ENCODE results near the gene ZBTB38. TPM values are rescaled to one million over a fixed set of nuclear protein-coding genes. Genes with fewer than 3 reads are reported as not detected.

Gene ZBTB38
- total and polyA plus RNA-seq, 2 experiments from 2014 or later, result 112 to 175 TPM

DNA sequence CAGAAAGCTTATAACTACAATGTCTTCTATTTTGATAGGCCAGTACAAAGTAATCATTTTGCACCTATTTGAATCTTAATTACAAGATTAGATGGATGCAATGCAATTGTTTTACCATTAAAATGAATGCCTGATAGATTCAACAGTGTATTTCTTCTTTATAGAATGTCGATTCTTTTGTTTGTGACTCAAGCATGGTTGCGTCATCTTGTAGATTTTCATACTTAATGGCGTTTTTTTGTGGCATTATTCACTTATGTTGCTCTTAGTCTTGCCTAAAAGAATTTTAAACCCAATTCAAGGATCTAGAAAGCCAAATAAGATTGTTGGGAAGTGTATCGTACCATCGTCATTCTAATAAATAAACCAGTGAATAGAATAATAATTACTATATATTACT is 21.4 kb downstream of the ZBTB38 start:
- Histone ChIP-seq H4K20me1 (ENCODE audit: insufficient read depth) (no peaks in the 10 kb centered on the region), H3K79me2 (ENCODE audit: insufficient read depth) (peaks cover 85% of the 10 kb centered on the region), H3K4me3 (peak overlapping the region; percentile 87), H3K9me2 (ENCODE audit: insufficient read depth) (no peaks in the 10 kb centered on the region), H2AFZ (peak overlapping the region; percentile 49; the same call in 1 of the 2 replicates), H3F3A (ENCODE audit: insufficient read depth) (peaks cover 51% of the 10 kb centered on the region), H3K27ac (peak overlapping the region; percentile 92), H3K4me2 (ENCODE audit: unreplicated experiment) (peak overlapping the region; percentile 93), H3K9me3 (ENCODE audit: low read depth) (no peaks in the 10 kb centered on the region), H3K27me3 (replicated peaks; ENCODE audit: insufficient read depth) (no peaks in the 10 kb centered on the region), H3K36me3 (ENCODE audit: low read depth) (no peaks in the 10 kb centered on the region), H3K4me1 (ENCODE audit: insufficient read depth) (peaks cover 56% of the 10 kb centered on the region), H3K9ac (peak overlapping the region; percentile 88; the same call in 1 of the 2 replicates)
- DNase-seq, result peak; percentile 87
- TF ChIP-seq EZH2phosphoT487 (IDR thresholded peaks at IDR 0.05; ENCODE audit: insufficient read depth, low read depth) (no peak), EZH2 (IDR thresholded peaks at IDR 0.05; ENCODE audit: insufficient read depth, poor library complexity, severe bottlenecking) (no peak)
- in situ Hi-C loops (cut with MboI), result no loop called here
- 56 to 62% methylated on average over 5 of the region's 5 CpGs for WGBS, 2 experiments (ENCODE audit: low coverage in 1 of 2, low lambda C conversion rate in 2 of 2, missing lambda C conversion rate in 2 of 2)

DNA sequence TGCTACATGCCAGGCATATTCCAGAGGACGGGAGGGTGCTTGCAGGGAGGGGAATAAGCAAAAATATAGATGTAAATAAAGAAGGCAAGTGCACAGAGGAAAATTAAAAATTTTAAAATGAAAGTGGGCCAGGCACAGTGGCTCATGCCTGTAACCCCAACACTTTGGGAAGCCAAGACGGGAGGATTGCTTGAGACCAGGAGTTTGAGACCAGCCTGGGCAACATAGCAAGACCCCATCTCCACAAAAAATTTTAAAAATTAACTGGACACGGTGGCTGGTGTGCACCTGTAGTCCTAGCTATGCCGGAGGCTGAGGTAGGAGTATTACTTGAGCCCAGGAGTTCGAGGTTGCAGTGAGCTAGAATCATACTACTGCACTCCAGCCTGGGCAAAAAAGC is 22.4 kb downstream of the ZBTB38 start:
- WGBS, 2 experiments (ENCODE audit: low coverage in 1 of 2, low lambda C conversion rate in 2 of 2, missing lambda C conversion rate in 2 of 2), result 79 to 83% methylated on average over 5 of the region's 5 CpGs

DNA sequence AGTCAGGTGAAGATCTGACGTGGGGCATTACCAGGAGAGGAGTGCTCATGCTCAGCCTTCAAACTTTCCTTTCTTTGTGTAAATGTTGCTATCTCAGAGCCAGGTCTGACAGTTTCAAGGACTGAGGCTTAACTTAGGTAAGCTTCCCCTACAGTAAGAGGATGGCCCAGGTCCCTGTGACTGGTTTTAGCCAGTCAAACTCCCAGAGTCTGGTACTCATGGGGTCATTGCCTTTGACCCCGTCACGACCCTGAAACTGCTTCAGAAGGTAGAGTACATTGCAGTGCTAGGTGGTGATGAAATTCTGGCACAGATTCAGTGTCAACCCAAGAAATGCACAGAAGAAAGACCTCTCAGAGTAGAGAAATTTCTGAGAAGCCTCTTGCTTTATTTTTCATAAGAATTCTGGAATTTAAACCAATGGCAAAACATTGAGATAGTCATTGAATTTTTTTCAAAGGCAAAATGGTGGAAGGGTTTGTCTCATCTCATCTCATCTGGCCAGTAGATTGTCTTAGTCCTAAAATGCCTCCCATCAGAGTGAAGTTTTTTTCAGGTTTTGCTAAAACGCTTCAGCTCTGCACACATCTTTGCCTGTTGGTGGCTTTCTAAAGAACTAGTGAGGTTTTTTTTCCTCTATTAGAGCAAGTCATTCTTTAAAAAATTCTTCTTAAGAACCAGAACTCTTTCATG is 23.1 kb downstream of the ZBTB38 start:
- H3F3A ChIP-seq (ENCODE audit: insufficient read depth), result peaks cover 33% of the 10 kb centered on the region
- H3K79me2 ChIP-seq (ENCODE audit: insufficient read depth), result peaks cover 78% of the 10 kb centered on the region
- no peak overlapping the region for H3K4me2 ChIP-seq (ENCODE audit: unreplicated experiment)
- no peak overlapping the region for H3K27ac ChIP-seq
- H4K20me1 ChIP-seq (ENCODE audit: insufficient read depth), result no peaks in the 10 kb centered on the region
- H2AFZ ChIP-seq, result no peak overlapping the region
- no peak for DNase-seq
- H3K9me3 ChIP-seq (ENCODE audit: low read depth), result no peaks in the 10 kb centered on the region
- H3K4me3 ChIP-seq, result no peak overlapping the region
- H3K27me3 ChIP-seq (replicated peaks; ENCODE audit: insufficient read depth), result no peaks in the 10 kb centered on the region
- H3K36me3 ChIP-seq (ENCODE audit: low read depth), result peaks cover 7% of the 10 kb centered on the region; the same call in 1 of the 2 replicates
- TF ChIP-seq EZH2 (IDR thresholded peaks at IDR 0.05; ENCODE audit: insufficient read depth, poor library complexity, severe bottlenecking), result no peak
- TF ChIP-seq EZH2phosphoT487 (IDR thresholded peaks at IDR 0.05; ENCODE audit: insufficient read depth, low read depth), result no peak
- peaks cover 47% of the 10 kb centered on the region for H3K4me1 ChIP-seq (ENCODE audit: insufficient read depth)
- H3K9me2 ChIP-seq (ENCODE audit: insufficient read depth), result no peaks in the 10 kb centered on the region
- in situ Hi-C loops (cut with MboI), result no loop called here
- H3K9ac ChIP-seq, result no peak overlapping the region
- 96 to 98% methylated on average over 4 of the region's 4 CpGs for WGBS, 2 experiments (ENCODE audit: low coverage in 1 of 2, low lambda C conversion rate in 2 of 2, missing lambda C conversion rate in 2 of 2)

More for the DNA sequence above, 22.4 kb downstream of the ZBTB38 start:
- H3K27ac ChIP-seq, result peak overlapping the region; percentile 92
- H3K4me3 ChIP-seq, result no peak overlapping the region
- no peak overlapping the region for H3K9ac ChIP-seq
- no peaks in the 10 kb centered on the region for H3K27me3 ChIP-seq (replicated peaks; ENCODE audit: insufficient read depth)
- no peaks in the 10 kb centered on the region for H3K9me3 ChIP-seq (ENCODE audit: low read depth)
- H3F3A ChIP-seq (ENCODE audit: insufficient read depth), result peaks cover 40% of the 10 kb centered on the region
- H2AFZ ChIP-seq, result no peak overlapping the region
- no peaks in the 10 kb centered on the region for H3K9me2 ChIP-seq (ENCODE audit: insufficient read depth)
- H4K20me1 ChIP-seq (ENCODE audit: insufficient read depth), result no peaks in the 10 kb centered on the region
- H3K4me1 ChIP-seq (ENCODE audit: insufficient read depth), result peaks cover 47% of the 10 kb centered on the region
- 0 out of 2 replicates have a peak, but pooled peaks cover under 1% of the 10 kb centered on the region for H3K36me3 ChIP-seq (ENCODE audit: low read depth)
- no peak for DNase-seq
- in situ Hi-C loops (cut with MboI), result no loop called here
- H3K79me2 ChIP-seq (ENCODE audit: insufficient read depth), result peaks cover 83% of the 10 kb centered on the region
- TF ChIP-seq EZH2phosphoT487 (IDR thresholded peaks at IDR 0.05; ENCODE audit: insufficient read depth, low read depth) (no peak), EZH2 (IDR thresholded peaks at IDR 0.05; ENCODE audit: insufficient read depth, poor library complexity, severe bottlenecking) (no peak)
- no peak overlapping the region for H3K4me2 ChIP-seq (ENCODE audit: unreplicated experiment)

DNA sequence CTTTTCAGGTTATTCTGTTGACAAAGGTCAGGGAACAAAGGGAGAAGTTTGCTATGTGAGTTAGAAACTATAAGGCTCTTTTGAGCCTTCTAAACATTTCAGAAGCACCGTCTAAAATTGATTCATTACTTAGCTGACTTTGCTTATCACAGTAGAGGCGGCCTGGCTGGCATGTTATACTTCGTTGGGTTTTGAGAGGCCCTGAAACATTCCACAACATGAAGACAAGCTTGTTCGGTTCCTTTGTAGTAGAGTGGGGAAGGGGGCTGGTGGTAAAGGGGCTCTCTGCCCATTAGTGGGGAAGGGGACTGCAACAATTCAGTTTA is 23.6 kb downstream of the ZBTB38 start:
- Histone ChIP-seq H3K9me2 (ENCODE audit: insufficient read depth) (no peaks in the 10 kb centered on the region), H3K9me3 (ENCODE audit: low read depth) (no peaks in the 10 kb centered on the region), H3F3A (ENCODE audit: insufficient read depth) (peaks cover 28% of the 10 kb centered on the region), H3K79me2 (ENCODE audit: insufficient read depth) (peaks cover 74% of the 10 kb centered on the region), H3K4me3 (no peak overlapping the region), H3K4me1 (ENCODE audit: insufficient read depth) (peaks cover 42% of the 10 kb centered on the region), H3K9ac (no peak overlapping the region), H3K36me3 (ENCODE audit: low read depth) (peaks cover 12% of the 10 kb centered on the region; the same call in 1 of the 2 replicates), H3K4me2 (ENCODE audit: unreplicated experiment) (no peak overlapping the region), H4K20me1 (ENCODE audit: insufficient read depth) (no peaks in the 10 kb centered on the region), H3K27me3 (replicated peaks; ENCODE audit: insufficient read depth) (no peaks in the 10 kb centered on the region), H3K27ac (no peak overlapping the region), H2AFZ (no peak overlapping the region)
- in situ Hi-C loops (cut with MboI), result no loop called here
- no peak for DNase-seq
- TF ChIP-seq EZH2 (IDR thresholded peaks at IDR 0.05; ENCODE audit: insufficient read depth, poor library complexity, severe bottlenecking), result no peak
- no peak for TF ChIP-seq EZH2phosphoT487 (IDR thresholded peaks at IDR 0.05; ENCODE audit: insufficient read depth, low read depth)
- 80 to 87% methylated on average over 4 of the region's 4 CpGs for WGBS, 2 experiments (ENCODE audit: low coverage in 1 of 2, low lambda C conversion rate in 2 of 2, missing lambda C conversion rate in 2 of 2)

All from GM23248 (cell line).